Trophoblast cell (in vitro differentiated cells and primary cell): Measurements from ENCODE around the gene CBX4.

Source experiments
- DNase-seq, 2 donors: peaks; one replicate each; pipeline ENCODE4 v3.0.0-alpha.2; 2016
- H2AFZ ChIP-seq: 2 replicates; pipeline ENCODE4 v1.6.1; 2013; ENCODE audit warnings: low read length, moderate library complexity, mild to moderate bottlenecking; ENCODE audit not compliant: insufficient read depth, poor library complexity
- H2AK5ac ChIP-seq: 2 replicates; pipeline ENCODE4 v1.6.1; 2013; ENCODE audit warnings: mild to moderate bottlenecking, low read length
- H2BK120ac ChIP-seq: 2 replicates; pipeline ENCODE4 v1.6.1; 2013; ENCODE audit warnings: low read length, mild to moderate bottlenecking, moderate library complexity; ENCODE audit not compliant: insufficient read depth, poor library complexity
- H2BK12ac ChIP-seq: 2 replicates; pipeline ENCODE4 v1.6.1; 2013; ENCODE audit warnings: mild to moderate bottlenecking, low read length, moderate library complexity
- H2BK5ac ChIP-seq: 2 replicates; pipeline ENCODE4 v1.6.1; 2013; ENCODE audit warnings: low read length, low read depth, moderate library complexity, mild to moderate bottlenecking; ENCODE audit not compliant: poor library complexity
- H3K14ac ChIP-seq: 2 replicates; pipeline ENCODE4 v1.6.1; 2013; ENCODE audit warnings: mild to moderate bottlenecking, low read length
- H3K18ac ChIP-seq: 2 replicates; pipeline ENCODE4 v1.6.1; 2013; ENCODE audit warnings: mild to moderate bottlenecking, low read length
- H3K23ac ChIP-seq: 2 replicates; pipeline ENCODE4 v1.6.1; 2013; ENCODE audit warnings: low read length
- H3K27ac ChIP-seq: 2 replicates; pipeline ENCODE4 v1.5.1; 2013; ENCODE audit warnings: low read depth, mild to moderate bottlenecking, inconsistent platforms, low read length, moderate library complexity
- H3K27me3 ChIP-seq: 2 replicates; pipeline ENCODE4 v1.6.1; 2013; ENCODE audit warnings: inconsistent platforms, mild to moderate bottlenecking, low read length, moderate library complexity; ENCODE audit not compliant: insufficient read depth
- H3K36me3 ChIP-seq, 2 experiments: 1 replicate in 1 of 2; 2 replicates in 1 of 2; pipeline ENCODE4 v1.6.1; 2013; ENCODE audit warnings: low read length in 2 of 2, mild to moderate bottlenecking in 2 of 2, moderate library complexity in 1 of 2; ENCODE audit not compliant: insufficient read depth in 2 of 2, control insufficient read depth in 1 of 2
- H3K4ac ChIP-seq: 2 replicates; pipeline ENCODE4 v1.6.1; 2013; ENCODE audit warnings: low read depth, mild to moderate bottlenecking, low read length, moderate library complexity
- H3K4me1 ChIP-seq, 2 experiments: 1 replicate in 1 of 2; 2 replicates in 1 of 2; pipeline ENCODE4 v1.6.1; 2013; ENCODE audit warnings: low read length in 2 of 2, mild to moderate bottlenecking in 2 of 2, moderate library complexity in 1 of 2; ENCODE audit not compliant: insufficient read depth in 2 of 2, control insufficient read depth in 1 of 2
- H3K4me2 ChIP-seq: 2 replicates; pipeline ENCODE4 v1.6.1; 2013; ENCODE audit warnings: inconsistent platforms, mild to moderate bottlenecking, low read length, moderate library complexity
- H3K4me3 ChIP-seq: 2 replicates; pipeline ENCODE4 v1.5.1; 2013; ENCODE audit warnings: mild to moderate bottlenecking, low read depth, low read length, inconsistent platforms
- H3K79me1 ChIP-seq: one replicate; pipeline ENCODE4 v1.6.1; 2013; ENCODE audit warnings: low read length
- H3K79me2 ChIP-seq: 2 replicates; pipeline ENCODE4 v1.6.1; 2013; ENCODE audit warnings: low read length, mild to moderate bottlenecking; ENCODE audit not compliant: control insufficient read depth, insufficient read depth, poor library complexity
- H3K9ac ChIP-seq: 2 replicates; pipeline ENCODE4 v1.6.1; 2013; ENCODE audit warnings: mild to moderate bottlenecking, low read length
- H3K9me3 ChIP-seq: 2 replicates; pipeline ENCODE4 v1.6.1; 2013; ENCODE audit warnings: low read depth, mild to moderate bottlenecking, control low read depth, inconsistent platforms, low read length; ENCODE audit not compliant: insufficient read depth
- H4K12ac ChIP-seq: 2 replicates; pipeline ENCODE4 v1.6.1; 2013; ENCODE audit warnings: low read depth, mild to moderate bottlenecking, low read length, moderate library complexity
- H4K8ac ChIP-seq: 2 replicates; pipeline ENCODE4 v1.6.1; 2013; ENCODE audit warnings: low read depth, mild to moderate bottlenecking, low read length, moderate library complexity
- H4K91ac ChIP-seq: one replicate; pipeline ENCODE4 v1.6.1; 2013; ENCODE audit warnings: low read depth, mild to moderate bottlenecking, low read length, moderate library complexity
- WGBS: extraction: QIAGEN DNeasy Blood & Tissue Kit; methylation state at CpG from one replicate; pipeline ENCODE4 v1.1.7; 2013; ENCODE audit warnings: missing lambda C conversion rate; ENCODE audit not compliant: insufficient read length, insufficient coverage; ENCODE audit errors: extremely low coverage; 5-methylcytosine and 5-hydroxymethylcytosine counted together

Gene CBX4

GRCh38 chr17:79866791-79867518 lies 27.7 kb upstream of the CBX4 start:
- Histone ChIP-seq H3K4me2 (no peak overlapping the region), H3K4ac (no peak overlapping the region), H3K14ac (no peak overlapping the region), H3K4me3 (no peak overlapping the region), H2AFZ (no peak overlapping the region), H3K9me3 (peaks cover 4% of the 10 kb centered on the region), H2BK120ac (no peak overlapping the region), H3K79me2 (no peaks in the 10 kb centered on the region), H3K23ac (no peak overlapping the region), H4K8ac (no peak overlapping the region), H2AK5ac (no peak overlapping the region), H3K27ac (no peak overlapping the region), H3K4me1 (no peaks in the 10 kb centered on the region), H2BK12ac (no peak overlapping the region), H3K79me1 (no peaks in the 10 kb centered on the region), H4K91ac (no peak overlapping the region), H3K27me3 (no peaks in the 10 kb centered on the region), H4K12ac (no peak overlapping the region), H3K18ac (no peak overlapping the region), H3K36me3 (no peaks in the 10 kb centered on the region), H3K9ac (no peak overlapping the region), H2BK5ac (no peak overlapping the region)
- WGBS, result no CpG with 5 or more reads among the region's 11 CpGs
- no peak for DNase-seq

GRCh38 chr17:79865351-79866210 lies 26.3 kb upstream of the CBX4 start:
- H4K12ac ChIP-seq, result no peak overlapping the region
- H4K91ac ChIP-seq, result no peak overlapping the region
- peaks cover 4% of the 10 kb centered on the region for H3K9me3 ChIP-seq
- H3K4me2 ChIP-seq, result no peak overlapping the region
- no peak overlapping the region for H2BK120ac ChIP-seq
- H2AFZ ChIP-seq, result no peak overlapping the region
- H3K79me1 ChIP-seq, result no peaks in the 10 kb centered on the region
- H3K4me3 ChIP-seq, result no peak overlapping the region
- no CpG with 5 or more reads among the region's 18 CpGs for WGBS
- H3K79me2 ChIP-seq, result no peaks in the 10 kb centered on the region
- no peak overlapping the region for H3K9ac ChIP-seq
- no peaks in the 10 kb centered on the region for H3K27me3 ChIP-seq
- no peak overlapping the region for H3K4ac ChIP-seq
- no peak overlapping the region for H3K23ac ChIP-seq
- no peak overlapping the region for H3K27ac ChIP-seq
- no peak overlapping the region for H2AK5ac ChIP-seq
- H2BK12ac ChIP-seq, result no peak overlapping the region
- H2BK5ac ChIP-seq, result no peak overlapping the region
- H4K8ac ChIP-seq, result no peak overlapping the region
- no peaks in the 10 kb centered on the region for H3K36me3 ChIP-seq
- no peak overlapping the region for H3K18ac ChIP-seq
- H3K14ac ChIP-seq, result no peak overlapping the region
- no peaks in the 10 kb centered on the region for H3K4me1 ChIP-seq
- no peak for DNase-seq

GRCh38 chr17:79864617-79865250 lies 25.5 kb upstream of the CBX4 start:
- H4K8ac ChIP-seq, result no peak overlapping the region
- DNase-seq, result no peak
- H3K79me1 ChIP-seq, result no peaks in the 10 kb centered on the region
- H4K12ac ChIP-seq, result no peak overlapping the region
- H3K27ac ChIP-seq, result no peak overlapping the region
- no peak overlapping the region for H3K4ac ChIP-seq
- no peak overlapping the region for H2BK5ac ChIP-seq
- no peaks in the 10 kb centered on the region for H3K27me3 ChIP-seq
- no peak overlapping the region for H3K9ac ChIP-seq
- H3K9me3 ChIP-seq, result peaks cover 4% of the 10 kb centered on the region
- no peak overlapping the region for H3K4me2 ChIP-seq
- H3K4me1 ChIP-seq, result no peaks in the 10 kb centered on the region
- no peaks in the 10 kb centered on the region for H3K36me3 ChIP-seq
- no peak overlapping the region for H3K4me3 ChIP-seq
- no peak overlapping the region for H2AFZ ChIP-seq
- WGBS, result no CpG with 5 or more reads among the region's 20 CpGs
- no peak overlapping the region for H4K91ac ChIP-seq
- H3K79me2 ChIP-seq, result no peaks in the 10 kb centered on the region
- no peak overlapping the region for H3K23ac ChIP-seq
- H3K14ac ChIP-seq, result no peak overlapping the region
- no peak overlapping the region for H2BK12ac ChIP-seq
- H2BK120ac ChIP-seq, result no peak overlapping the region
- no peak overlapping the region for H3K18ac ChIP-seq
- no peak overlapping the region for H2AK5ac ChIP-seq

GRCh38 chr17:79864147-79864546 lies 24.9 kb upstream of the CBX4 start:
- Histone ChIP-seq H4K91ac (no peak overlapping the region), H3K9me3 (peaks cover 4% of the 10 kb centered on the region), H3K4me1 (no peaks in the 10 kb centered on the region), H3K9ac (no peak overlapping the region), H2BK5ac (no peak overlapping the region), H2AFZ (no peak overlapping the region), H3K27me3 (no peaks in the 10 kb centered on the region), H4K8ac (no peak overlapping the region), H2BK120ac (no peak overlapping the region), H3K27ac (no peak overlapping the region), H2AK5ac (no peak overlapping the region), H3K4ac (no peak overlapping the region), H3K4me2 (no peak overlapping the region), H3K79me2 (no peaks in the 10 kb centered on the region), H2BK12ac (no peak overlapping the region), H3K36me3 (no peaks in the 10 kb centered on the region), H3K18ac (no peak overlapping the region), H3K4me3 (no peak overlapping the region), H3K14ac (no peak overlapping the region), H3K79me1 (no peaks in the 10 kb centered on the region), H4K12ac (no peak overlapping the region), H3K23ac (no peak overlapping the region)
- WGBS, result no CpG with 5 or more reads among the region's 9 CpGs
- no peak for DNase-seq
